Ascending aorta (tissue), 2 donors: ENCODE results near the gene RFX7. TPM values are rescaled to one million over a fixed set of nuclear protein-coding genes. Genes with fewer than 3 reads are reported as not detected.

Experiments used
- DNase-seq, 2 donors: peaks; one replicate each; pipeline ENCODE4 v3.0.0-alpha.2; 2019; ENCODE audit warnings: low spot score in 2 of 2
- H3K27ac ChIP-seq, 2 donors: fragments of 200-600 bp; sonication (generic); one replicate each; pipeline ENCODE4 v1.5.1; 2016 to 2017; ENCODE audit warnings: mild to moderate bottlenecking in 1 of 2
- H3K27me3 ChIP-seq: fragments of 200-600 bp; sonication (generic); one replicate; pipeline ENCODE4 v1.5.1; 2017
- H3K36me3 ChIP-seq, 2 donors: fragments of 200-600 bp; sonication (generic); one replicate each; pipeline ENCODE4 v1.5.1; 2016
- H3K4me1 ChIP-seq, 2 donors: fragments of 200-600 bp; sonication (generic); one replicate each; pipeline ENCODE4 v1.5.1; 2016 to 2017; ENCODE audit warnings: mild to moderate bottlenecking in 1 of 2
- H3K4me3 ChIP-seq, 2 donors: fragments of 200-600 bp; sonication (generic); one replicate each; pipeline ENCODE4 v1.5.1; 2016 to 2017; ENCODE audit warnings: mild to moderate bottlenecking in 1 of 2
- H3K9me3 ChIP-seq, 2 donors: fragments of 200-600 bp; sonication (generic); one replicate each; pipeline ENCODE4 v1.5.1; 2016
- intact Hi-C: fragments of 100-400 bp; cut with DNase I; formaldehyde crosslinking; loops from one replicate; pipeline ENCODE4 v1.15.1; 2023
- total RNA-seq: library from RNA; depleted of rRNA; stranded (reverse); fragments of >200 nt; gene quantifications from one replicate; pipeline ENCODE4 v1.1.0, GENCODE V29; 2016
- TF ChIP-seq, protein P1 (sequence below), 3 experiments: fragments of 200-600 bp in 2 of 3; fragments of 450-650 bp in 1 of 3; sonication (generic) in 2 of 3; IDR thresholded peaks; one replicate each; pipeline ENCODE4 v1.5.1; 2016 to 2019; ENCODE audit warnings: antibody characterized with exemption in 3 of 3, mild to moderate bottlenecking in 1 of 3, moderate library complexity in 1 of 3

RFX7 gene
- total RNA-seq, 1 donor from 2014 or later: 14.2 TPM

DNA sequence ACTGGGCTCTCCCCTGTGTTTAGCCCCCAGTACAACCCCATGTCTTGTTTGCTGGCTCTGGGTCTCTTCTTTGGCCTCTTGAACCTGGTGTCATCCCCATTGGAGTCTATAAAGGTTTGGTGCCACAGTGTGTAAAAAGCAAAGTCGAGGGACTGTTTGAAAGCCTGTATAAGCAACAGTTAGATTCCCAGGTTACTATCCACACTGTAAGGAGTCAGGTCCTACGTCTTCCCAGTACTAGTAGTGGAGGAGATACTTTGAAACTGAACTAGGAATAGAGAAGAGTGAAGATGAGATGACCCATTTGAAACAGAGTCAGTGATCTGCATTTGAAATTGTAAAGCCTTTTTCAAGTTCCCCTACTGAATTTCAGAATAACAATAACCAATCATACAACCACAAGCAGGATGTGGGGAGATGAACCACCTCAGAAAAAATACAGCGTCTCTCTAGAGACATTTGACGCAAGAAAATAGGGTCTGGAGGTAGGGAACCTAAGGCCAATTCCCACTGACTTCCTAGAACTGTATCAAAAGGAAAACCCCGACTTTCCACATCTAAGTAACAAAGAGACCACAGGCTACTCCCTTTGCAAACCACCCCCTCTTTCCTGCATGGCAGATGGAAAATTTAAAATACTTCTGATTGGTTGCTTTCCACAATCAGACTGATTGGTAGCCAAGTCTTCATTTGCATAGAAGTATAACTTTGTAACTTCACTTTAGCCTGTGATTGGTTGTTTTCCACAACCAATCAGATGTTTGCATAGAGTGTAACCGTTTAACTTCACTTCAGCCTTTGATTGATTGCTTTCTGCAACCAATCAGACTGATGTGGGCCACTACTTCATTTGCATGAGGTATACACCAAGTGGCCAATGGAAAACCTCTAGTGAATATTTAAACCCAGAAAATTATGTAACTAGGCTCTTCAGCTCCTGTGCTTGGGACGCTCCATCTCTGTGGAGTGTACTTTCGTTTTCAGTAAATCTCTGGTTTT, 200.4 kb downstream of the RFX7 start:
- Histone ChIP-seq H3K4me3 (no peak overlapping the region), H3K36me3 (no peaks in the 10 kb centered on the region), H3K27me3 (no peaks in the 10 kb centered on the region), H3K4me1 (peaks cover 5% of the 10 kb centered on the region in 2 donors), H3K9me3 (no peaks in the 10 kb centered on the region), H3K27ac (no peak overlapping the region)
- TF ChIP-seq, protein P1, sequence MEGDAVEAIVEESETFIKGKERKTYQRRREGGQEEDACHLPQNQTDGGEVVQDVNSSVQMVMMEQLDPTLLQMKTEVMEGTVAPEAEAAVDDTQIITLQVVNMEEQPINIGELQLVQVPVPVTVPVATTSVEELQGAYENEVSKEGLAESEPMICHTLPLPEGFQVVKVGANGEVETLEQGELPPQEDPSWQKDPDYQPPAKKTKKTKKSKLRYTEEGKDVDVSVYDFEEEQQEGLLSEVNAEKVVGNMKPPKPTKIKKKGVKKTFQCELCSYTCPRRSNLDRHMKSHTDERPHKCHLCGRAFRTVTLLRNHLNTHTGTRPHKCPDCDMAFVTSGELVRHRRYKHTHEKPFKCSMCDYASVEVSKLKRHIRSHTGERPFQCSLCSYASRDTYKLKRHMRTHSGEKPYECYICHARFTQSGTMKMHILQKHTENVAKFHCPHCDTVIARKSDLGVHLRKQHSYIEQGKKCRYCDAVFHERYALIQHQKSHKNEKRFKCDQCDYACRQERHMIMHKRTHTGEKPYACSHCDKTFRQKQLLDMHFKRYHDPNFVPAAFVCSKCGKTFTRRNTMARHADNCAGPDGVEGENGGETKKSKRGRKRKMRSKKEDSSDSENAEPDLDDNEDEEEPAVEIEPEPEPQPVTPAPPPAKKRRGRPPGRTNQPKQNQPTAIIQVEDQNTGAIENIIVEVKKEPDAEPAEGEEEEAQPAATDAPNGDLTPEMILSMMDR (IDR thresholded peaks at IDR 0.05): no peak
- intact Hi-C loops: loop anchor here (5.0 kb wide), 1 partner anchor 141 kb away; no protein-coding TSS in a partner anchor
- DNase-seq: no peak

DNA sequence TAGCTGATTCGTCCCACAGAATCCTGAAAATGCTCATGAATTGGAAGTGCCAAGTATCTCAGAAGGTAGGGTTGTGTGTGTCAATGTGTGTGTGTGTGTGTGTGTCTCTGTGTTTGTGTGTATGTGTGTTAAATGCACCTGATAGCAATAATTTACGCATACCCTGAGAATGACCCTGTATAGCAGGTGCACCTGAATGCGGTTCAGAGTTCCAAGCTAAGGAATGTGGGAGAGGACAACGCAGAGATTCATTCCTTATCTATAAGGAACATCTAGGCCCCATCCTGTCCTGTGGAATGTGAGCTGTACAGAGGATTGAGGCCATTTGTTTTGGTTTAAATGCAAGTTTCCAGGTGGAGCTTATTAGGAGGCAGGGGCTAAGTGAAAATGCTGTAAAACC, 201.2 kb downstream of the RFX7 start:
- H3K36me3 ChIP-seq: no peaks in the 10 kb centered on the region
- intact Hi-C loops: loop anchor here (5.0 kb wide), 1 partner anchor 140 kb away; no protein-coding TSS in a partner anchor
- TF ChIP-seq, protein P1 (IDR thresholded peaks at IDR 0.05): no peak
- no peak overlapping the region for H3K27ac ChIP-seq
- H3K4me3 ChIP-seq: no peak overlapping the region
- no peaks in the 10 kb centered on the region for H3K9me3 ChIP-seq
- peaks cover 5% of the 10 kb centered on the region in 2 donors for H3K4me1 ChIP-seq
- H3K27me3 ChIP-seq: no peaks in the 10 kb centered on the region
- no peak for DNase-seq

DNA sequence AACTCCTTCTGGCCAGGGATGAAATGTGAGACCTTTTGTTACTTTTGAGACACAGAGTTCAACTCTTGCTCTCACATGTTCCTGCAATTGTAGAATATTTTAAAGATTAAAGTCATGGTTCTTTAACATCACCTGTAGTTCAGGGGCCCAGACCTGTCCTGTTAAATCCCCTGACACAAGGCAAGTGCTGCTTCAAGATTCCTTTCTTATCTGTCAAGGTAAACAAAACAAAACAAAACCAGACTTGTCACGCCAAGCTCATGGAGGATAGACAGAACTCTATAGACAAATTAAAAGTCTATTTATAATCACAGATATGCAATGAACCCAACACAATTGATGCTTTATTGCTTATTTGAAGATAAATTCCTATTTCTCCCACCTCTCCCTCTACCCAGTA, 201.6 kb downstream of the RFX7 start:
- no peak for DNase-seq
- no peak overlapping the region for H3K27ac ChIP-seq
- TF ChIP-seq, protein P1 (IDR thresholded peaks at IDR 0.05): no peak
- no peaks in the 10 kb centered on the region for H3K36me3 ChIP-seq
- intact Hi-C loops: loop anchor here (5.0 kb wide), 1 partner anchor 140 kb away; no protein-coding TSS in a partner anchor
- no peaks in the 10 kb centered on the region for H3K27me3 ChIP-seq
- peaks cover 5% of the 10 kb centered on the region in 2 donors for H3K4me1 ChIP-seq
- no peaks in the 10 kb centered on the region for H3K9me3 ChIP-seq
- no peak overlapping the region for H3K4me3 ChIP-seq

DNA sequence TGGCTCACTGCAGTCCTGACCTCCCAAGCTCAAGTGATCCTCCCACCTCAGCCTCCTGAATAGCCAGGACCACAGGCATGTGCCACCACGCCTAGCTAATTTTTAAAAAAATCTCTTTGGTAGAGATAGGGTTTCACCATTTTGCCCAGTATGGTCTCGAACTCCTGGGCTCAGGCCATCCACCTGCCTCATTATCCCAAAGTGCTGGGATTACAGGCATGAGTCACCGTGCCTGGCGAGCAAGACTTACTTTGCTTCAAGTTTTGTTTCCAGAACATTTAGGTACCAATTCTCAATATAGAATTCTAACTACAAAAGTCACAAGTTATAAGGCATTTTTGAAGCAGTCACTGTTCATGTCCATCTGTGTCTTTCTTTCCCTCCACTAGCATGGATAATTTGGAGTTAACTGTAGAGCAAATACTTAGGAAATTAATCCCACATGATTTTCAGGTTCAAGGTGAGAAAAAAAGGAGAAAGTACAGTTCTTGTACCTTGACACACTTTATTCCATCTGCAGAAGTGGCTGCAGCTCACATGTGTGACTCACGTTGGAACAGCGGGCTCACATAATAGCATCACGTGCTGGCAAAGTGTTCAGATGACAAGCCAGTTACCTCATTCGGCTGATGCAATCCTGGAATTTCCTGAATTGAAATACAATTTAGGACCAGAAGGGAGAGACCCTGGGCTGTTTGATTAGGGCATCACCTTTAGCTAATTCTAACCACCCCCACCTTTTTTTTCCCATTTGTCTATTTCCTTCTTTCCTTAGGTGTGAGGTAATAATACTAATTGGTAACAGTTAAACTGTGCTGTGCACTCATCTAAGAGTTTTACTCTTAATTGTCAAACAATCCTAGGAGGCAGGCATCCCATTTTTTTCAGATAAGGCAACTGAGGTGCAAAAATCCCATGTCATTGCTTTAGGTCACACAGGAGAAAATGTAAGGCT, 203.3 kb downstream of the RFX7 start:
- Histone ChIP-seq H3K9me3 (no peaks in the 10 kb centered on the region), H3K4me3 (no peak overlapping the region), H3K27ac (peak overlapping the region; percentile 68 to 74), H3K36me3 (no peaks in the 10 kb centered on the region), H3K4me1 (peaks cover 5% of the 10 kb centered on the region in 2 donors), H3K27me3 (no peaks in the 10 kb centered on the region)
- peak; percentile 37 to 89 for DNase-seq
- TF ChIP-seq, protein P1 (IDR thresholded peaks at IDR 0.05): no peak
- intact Hi-C loops: loop anchor here (1.0 to 5.0 kb wide), 3 partner anchors 12 to 138 kb away; no protein-coding TSS in a partner anchor

DNA sequence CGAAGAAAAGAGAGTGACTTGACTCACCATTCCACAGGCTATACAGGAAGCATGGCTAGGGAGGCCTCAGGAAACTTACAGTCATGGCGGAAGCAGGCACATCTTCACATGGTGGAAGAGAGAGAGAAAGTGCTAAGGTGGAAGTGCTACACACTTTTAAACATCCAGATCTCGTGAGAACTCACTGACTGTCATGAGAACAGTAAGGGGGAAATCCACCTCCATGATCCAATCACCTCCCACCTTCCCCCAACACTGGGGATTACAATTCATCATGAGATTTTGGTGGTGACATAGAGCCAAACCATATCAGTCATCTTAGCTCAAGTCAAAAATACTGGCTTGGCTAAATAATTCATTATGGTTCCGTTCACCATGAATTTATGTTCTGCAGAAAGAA, 205.0 kb downstream of the RFX7 start:
- no peak for DNase-seq
- intact Hi-C loops: no loop called here
- Histone ChIP-seq H3K36me3 (no peaks in the 10 kb centered on the region), H3K4me3 (no peak overlapping the region), H3K27ac (no peak overlapping the region), H3K9me3 (no peaks in the 10 kb centered on the region), H3K4me1 (peaks cover 5% of the 10 kb centered on the region in 2 donors), H3K27me3 (no peaks in the 10 kb centered on the region)
- TF ChIP-seq, protein P1 (IDR thresholded peaks at IDR 0.05): no peak
